H1 (cell line): ENCODE measurements around the gene SLC32A1. TPM values are rescaled to one million over a fixed set of nuclear protein-coding genes. Genes with fewer than 3 reads are reported as not detected.

ENCODE experiments used
- SRF ChIP-seq: IDR thresholded peaks from 2 replicates; pipeline ENCODE4 v1.6.1; 2011; ENCODE audit warnings: mild to moderate bottlenecking, low read depth, low read length, moderate library complexity
- polyA plus RNA-seq, 7 experiments: library from polyadenylated mRNA; depleted of rRNA in 3 of 7; stranded (reverse) in 5 of 7; unstranded in 2 of 7; fragments of >200 nt in 5 of 7; fragments of 200-250 nt in 2 of 7; gene quantifications; 1 replicate in 5 of 7; 2 replicates in 1 of 7; 4 replicates in 1 of 7; pipeline versions ENCODE4 v1.2.1 to v1.2.3, GENCODE V29; 2011 to 2013; ENCODE audit warnings: missing spikeins in 2 of 7, mixed read lengths in 2 of 7
- total RNA-seq: library from RNA; stranded (reverse); fragmentation: NEBNext Ultra II Directional; extraction: Animal tissue kit (Norgen Biotek cat#: 25700); gene quantifications from 2 replicates; pipeline ENCODE4 v1.2.1, GENCODE V29; 2021

SLC32A1 gene
- total and polyA plus RNA-seq, 2 of the 8 experiments (the other 6 are each of a cell fraction or from before 2014, with no cell fraction given) = 0.09 to 0.15 TPM

DNA sequence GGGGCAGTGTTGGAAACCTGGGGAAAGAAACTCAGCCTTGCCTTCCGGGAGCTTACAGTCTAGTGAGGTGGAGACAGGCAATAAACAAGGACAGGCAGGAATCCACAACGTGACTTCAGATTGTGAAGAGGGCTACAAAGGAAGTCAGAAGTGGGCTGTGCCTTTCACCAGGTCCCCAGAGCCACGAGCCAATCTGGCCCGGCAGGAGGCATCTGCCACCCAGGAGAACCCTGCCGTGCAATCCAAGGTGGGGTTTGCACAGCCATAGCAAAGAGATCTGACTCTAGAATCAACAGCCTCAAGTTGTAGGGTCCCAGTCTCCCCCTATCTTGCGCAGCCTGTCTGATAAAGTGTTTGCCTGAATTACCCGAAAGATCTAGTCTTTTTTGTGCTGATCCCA lies 5.5 kb downstream of the SLC32A1 start (continued):
- TF ChIP-seq SRF = no peak
